Suppressor macrophage (primary cell): ENCODE data around the gene GRID2IP.
A peak's percentile ranks its signal among the peaks of the same experiment; 100 is the strongest.

Experiments used
- DNase-seq, 4 experiments: peaks; one replicate each; pipeline ENCODE4 v3.0.0-alpha.2; 2020 to 2022

GRID2IP gene

GRCh38 chr7:6562106-6562505 lies 10.8 kb upstream of the GRID2IP start:
- peak in 3 of 4 experiments; percentile 31 to 65 (median 57) for DNase-seq

- no peak for DNase-seq
Measured at GRCh38 chr7:6559896-6560295, 8.6 kb upstream of the GRID2IP start.

- DNase-seq = peak; percentile 75 to 86 (median 82)
Measured at GRCh38 chr7:6558837-6559236, 7.6 kb upstream of the GRID2IP start.

GRCh38 chr7:6556196-6556595 lies 4.9 kb upstream of the GRID2IP start:
- DNase-seq = no peak

GRCh38 chr7:6554848-6555247 lies 3.6 kb upstream of the GRID2IP start:
- DNase-seq = no peak

- peak; percentile 61 to 83 (median 80) for DNase-seq
Measured at GRCh38 chr7:6553448-6554044, 2.3 kb upstream of the GRID2IP start.

- no peak for DNase-seq
Measured at GRCh38 chr7:6547400-6547799, 3.9 kb downstream of the GRID2IP start.

GRCh38 chr7:6546498-6547251 lies 4.6 kb downstream of the GRID2IP start:
- DNase-seq = peak in 3 of 4 experiments; percentile 33 to 50 (median 34)

- DNase-seq = peak; percentile 76 to 90 (median 84)
Measured at GRCh38 chr7:6545398-6546126, 5.7 kb downstream of the GRID2IP start.

GRCh38 chr7:6542368-6542767 lies 8.9 kb downstream of the GRID2IP start:
- no peak for DNase-seq

GRCh38 chr7:6536262-6537260 lies 14.7 kb downstream of the GRID2IP start:
- DNase-seq = peak in 1 of 4 experiments; percentile 33

- DNase-seq = peak; percentile 20 to 53 (median 42)
Measured at GRCh38 chr7:6533893-6534495, 17.3 kb downstream of the GRID2IP start.

GRCh38 chr7:6532516-6532915 lies 18.7 kb downstream of the GRID2IP start:
- no peak for DNase-seq

- no peak for DNase-seq
Measured at GRCh38 chr7:6531492-6532279, 19.6 kb downstream of the GRID2IP start.

- DNase-seq = peak; percentile 18 to 57 (median 42)
Measured at GRCh38 chr7:6530626-6531491, 20.4 kb downstream of the GRID2IP start.

GRCh38 chr7:6529643-6530042 lies 21.6 kb downstream of the GRID2IP start:
- DNase-seq = no peak

GRCh38 chr7:6528401-6529130 lies 22.7 kb downstream of the GRID2IP start:
- DNase-seq = no peak

GRCh38 chr7:6526997-6527378 lies 24.3 kb downstream of the GRID2IP start:
- no peak for DNase-seq
